DND-41 (cell line): ENCODE results near the gene COG7.

Source experiments
- ATAC-seq: fragments of 200-7000 bp; cut with Tn5 transposase; 3 replicates; pipeline ENCODE4 v1.9.1; 2021; ENCODE audit warnings: low read depth; ENCODE audit not compliant: insufficient read depth
- DNase-seq: peaks from one replicate; pipeline ENCODE4 v3.0.0-alpha.2; 2020
- H2AFZ ChIP-seq: 2 replicates; pipeline ENCODE4 v1.6.0; 2012; ENCODE audit warnings: low read depth, low read length
- H3K27ac ChIP-seq: 2 replicates; pipeline ENCODE4 v1.5.1; 2012; ENCODE audit warnings: low read length, inconsistent platforms
- H3K27me3 ChIP-seq: fragments of 200-600 bp; sonication (generic); 2 replicates; pipeline ENCODE4 v1.6.0; 2012; ENCODE audit warnings: low read length, mild to moderate bottlenecking, inconsistent platforms; ENCODE audit not compliant: insufficient read depth, poor library complexity
- H3K36me3 ChIP-seq: 2 replicates; pipeline ENCODE4 v1.5.1; 2012; ENCODE audit warnings: low read length, inconsistent platforms; ENCODE audit not compliant: insufficient read depth
- H3K4me1 ChIP-seq: 2 replicates; pipeline ENCODE4 v1.5.1; 2012; ENCODE audit warnings: mild to moderate bottlenecking, low read length; ENCODE audit not compliant: insufficient read depth
- H3K4me2 ChIP-seq: 2 replicates; pipeline ENCODE4 v1.6.0; 2012; ENCODE audit warnings: mild to moderate bottlenecking, moderate library complexity, low read length, inconsistent platforms; ENCODE audit not compliant: insufficient read depth
- H3K4me3 ChIP-seq, 2 experiments: fragments of 200-600 bp in 1 of 2; shearing (Covaris generic) in 1 of 2; 2 replicates each; pipeline ENCODE4 v1.5.1; 2012 to 2016; ENCODE audit warnings: inconsistent platforms in 2 of 2, low read length in 2 of 2, mild to moderate bottlenecking in 2 of 2, low read depth in 1 of 2, moderate library complexity in 1 of 2
- H3K79me2 ChIP-seq: 2 replicates; pipeline ENCODE4 v1.6.0; 2012; ENCODE audit warnings: low read length, inconsistent platforms; ENCODE audit not compliant: insufficient read depth
- H3K9ac ChIP-seq: 2 replicates; pipeline ENCODE4 v1.6.0; 2012; ENCODE audit warnings: low read depth, mild to moderate bottlenecking, inconsistent platforms, low read length, moderate library complexity
- H3K9me3 ChIP-seq: 2 replicates; pipeline ENCODE4 v1.5.1; 2012; ENCODE audit warnings: low read length, moderate library complexity, mild to moderate bottlenecking, inconsistent platforms; ENCODE audit not compliant: insufficient read depth, severe bottlenecking
- H4K20me1 ChIP-seq: 2 replicates; pipeline ENCODE4 v1.6.0; 2012; ENCODE audit warnings: low read length; ENCODE audit not compliant: insufficient read depth
- CTCF ChIP-seq: IDR thresholded peaks from 2 replicates; pipeline ENCODE4 v1.5.1; 2012; ENCODE audit warnings: borderline replicate concordance, low read length, moderate library complexity, mild to moderate bottlenecking; ENCODE audit not compliant: poor library complexity, severe bottlenecking; ENCODE audit errors: extremely low read depth
- EZH2 ChIP-seq: IDR thresholded peaks from 3 replicates; pipeline ENCODE4 v1.6.1; 2012; ENCODE audit warnings: borderline replicate concordance, low read depth, mild to moderate bottlenecking, moderate library complexity, low read length, inconsistent platforms; ENCODE audit not compliant: severe bottlenecking

The COG7 gene

GRCh38 chr16:23389201-23389600 lies 63.8 kb downstream of the COG7 start:
- Histone ChIP-seq H3K4me3 (no peak overlapping the region), H3K36me3 (peaks cover 46% of the 10 kb centered on the region), H3K9me3 (no peaks in the 10 kb centered on the region), H3K4me1 (no peaks in the 10 kb centered on the region), H3K27me3 (no peaks in the 10 kb centered on the region), H3K27ac (no peak overlapping the region), H2AFZ (no peak overlapping the region), H3K4me2 (no peak overlapping the region), H3K9ac (no peak overlapping the region), H3K79me2 (no peaks in the 10 kb centered on the region), H4K20me1 (no peaks in the 10 kb centered on the region)
- ATAC-seq = no peak
- DNase-seq = no peak
- no peak for TF ChIP-seq CTCF
- no peak for TF ChIP-seq EZH2

- Histone ChIP-seq H3K9me3 (no peaks in the 10 kb centered on the region), H3K9ac (no peak overlapping the region), H3K4me3 (no peak overlapping the region), H3K4me1 (no peaks in the 10 kb centered on the region), H4K20me1 (no peaks in the 10 kb centered on the region), H3K79me2 (no peaks in the 10 kb centered on the region), H3K36me3 (peaks cover 46% of the 10 kb centered on the region), H3K27me3 (no peaks in the 10 kb centered on the region), H3K27ac (no peak overlapping the region), H3K4me2 (no peak overlapping the region), H2AFZ (no peak overlapping the region)
- TF ChIP-seq CTCF (no peak), EZH2 (no peak)
- no peak for ATAC-seq
- DNase-seq = no peak
These were observed 64.2 kb downstream of the COG7 start for GRCh38 chr16:23388786-23389185.

- Histone ChIP-seq H3K79me2 (no peaks in the 10 kb centered on the region), H3K36me3 (peaks cover 40% of the 10 kb centered on the region), H4K20me1 (no peaks in the 10 kb centered on the region), H3K27me3 (no peaks in the 10 kb centered on the region), H3K4me3 (no peak overlapping the region), H3K4me1 (no peaks in the 10 kb centered on the region), H3K4me2 (no peak overlapping the region), H2AFZ (no peak overlapping the region), H3K9me3 (no peaks in the 10 kb centered on the region), H3K27ac (no peak overlapping the region), H3K9ac (no peak overlapping the region)
- no peak for DNase-seq
- TF ChIP-seq EZH2 (no peak), CTCF (no peak)
- no peak for ATAC-seq
These were observed 65.3 kb downstream of the COG7 start for GRCh38 chr16:23387666-23388065.

- TF ChIP-seq CTCF (no peak), EZH2 (no peak)
- no peak overlapping the region for H3K4me3 ChIP-seq
These were observed 67.5 kb downstream of the COG7 start for GRCh38 chr16:23385441-23385840.

More at GRCh38 chr16:23385441-23385840, 67.5 kb downstream of the COG7 start:
- no peak overlapping the region for H3K27ac ChIP-seq
- H3K27me3 ChIP-seq = no peaks in the 10 kb centered on the region
- H3K9ac ChIP-seq = no peak overlapping the region
- H3K79me2 ChIP-seq = no peaks in the 10 kb centered on the region
- H3K4me1 ChIP-seq = no peaks in the 10 kb centered on the region
- no peak overlapping the region for H2AFZ ChIP-seq
- no peaks in the 10 kb centered on the region for H3K9me3 ChIP-seq
- H3K36me3 ChIP-seq = peaks cover 18% of the 10 kb centered on the region
- no peak for ATAC-seq
- no peaks in the 10 kb centered on the region for H4K20me1 ChIP-seq
- DNase-seq = no peak
- no peak overlapping the region for H3K4me2 ChIP-seq
